Gastrocnemius medialis (tissue), 4 donors: Measurements from ENCODE around the gene CLDN16. TPM values are rescaled to one million over a fixed set of nuclear protein-coding genes. Genes with fewer than 3 reads are reported as not detected.

Experiments
- ATAC-seq, 2 donors: fragments of 150-250 bp; one replicate each; pipeline ENCODE4 v1.9.1; 2016
- DNase-seq, 2 donors: peaks; one replicate each; pipeline ENCODE4 v3.0.0-alpha.2; 2019
- H3K27ac ChIP-seq, 4 donors: fragments of 200-600 bp; sonication (generic); 1 replicate in 1 of 4; 2 replicates in 3 of 4; pipeline ENCODE4 v1.5.1; 2016 to 2018; ENCODE audit warnings: mild to moderate bottlenecking in 2 of 4, moderate library complexity in 1 of 4
- H3K27me3 ChIP-seq, 3 donors: fragments of 200-600 bp; sonication (generic) in 2 of 3; 1 replicate in 1 of 3; 2 replicates in 2 of 3; pipeline versions ENCODE4 v1.5.1 to v1.6.0; 2016 to 2019; ENCODE audit warnings: mild to moderate bottlenecking in 1 of 3, moderate library complexity in 1 of 3
- H3K36me3 ChIP-seq, 2 donors: fragments of 200-600 bp; sonication (generic) in 1 of 2; one replicate each; pipeline ENCODE4 v1.5.1; 2017 to 2018
- H3K4me1 ChIP-seq, 2 donors: fragments of 200-600 bp; sonication (generic) in 1 of 2; one replicate each; pipeline ENCODE4 v1.5.1; 2016 to 2017; ENCODE audit warnings: mild to moderate bottlenecking in 2 of 2
- H3K4me3 ChIP-seq, 4 donors: fragments of 200-600 bp; sonication (generic) in 3 of 4; 1 replicate in 1 of 4; 2 replicates in 3 of 4; pipeline ENCODE4 v1.5.1; 2016 to 2019; ENCODE audit warnings: mild to moderate bottlenecking in 2 of 4
- H3K9me3 ChIP-seq, 3 donors: fragments of 200-600 bp; sonication (generic) in 2 of 3; 1 replicate in 1 of 3; 2 replicates in 2 of 3; pipeline ENCODE4 v1.5.1; 2016 to 2019
- POLR2A ChIP-seq, 2 donors: fragments of 450-650 bp; IDR thresholded peaks; one replicate each; pipeline ENCODE4 v1.6.1; 2017; ENCODE audit warnings: antibody characterized with exemption in 2 of 2, mild to moderate bottlenecking in 2 of 2, moderate library complexity in 2 of 2
- in situ Hi-C, 4 donors: fragments of 200-750 bp; cut with MboI; loops; one replicate each; pipeline versions ENCODE4 v1.15.0 to v1.8.0; 2017; ENCODE audit warnings: low sequenced_read_pairs in 4 of 4
- intact Hi-C: fragments of 100-400 bp; cut with DNase I; formaldehyde crosslinking; loops from one replicate; pipeline ENCODE4 v1.15.1; 2023; ENCODE audit warnings: low total_unique reads
- total RNA-seq, 4 donors: library from RNA; depleted of rRNA; stranded (reverse); fragments of >200 nt; gene quantifications; one replicate each; pipeline versions ENCODE4 v1.1.0 to v1.2.3, GENCODE V29; 2016
- TF ChIP-seq, protein P1 (sequence below), 5 experiments: fragments of 450-650 bp in 3 of 5; fragments of 200-600 bp in 2 of 5; sonication (generic) in 2 of 5; IDR thresholded peaks in 4 of 5; conservative IDR thresholded peaks in 1 of 5; 1 replicate in 4 of 5; 2 replicates in 1 of 5; pipeline ENCODE4 v1.5.1; 2016 to 2019; ENCODE audit warnings: antibody characterized with exemption in 5 of 5, mild to moderate bottlenecking in 3 of 5, moderate library complexity in 3 of 5

The CLDN16 gene
- total RNA-seq, 4 donors from 2014 or later, result not detected

DNA sequence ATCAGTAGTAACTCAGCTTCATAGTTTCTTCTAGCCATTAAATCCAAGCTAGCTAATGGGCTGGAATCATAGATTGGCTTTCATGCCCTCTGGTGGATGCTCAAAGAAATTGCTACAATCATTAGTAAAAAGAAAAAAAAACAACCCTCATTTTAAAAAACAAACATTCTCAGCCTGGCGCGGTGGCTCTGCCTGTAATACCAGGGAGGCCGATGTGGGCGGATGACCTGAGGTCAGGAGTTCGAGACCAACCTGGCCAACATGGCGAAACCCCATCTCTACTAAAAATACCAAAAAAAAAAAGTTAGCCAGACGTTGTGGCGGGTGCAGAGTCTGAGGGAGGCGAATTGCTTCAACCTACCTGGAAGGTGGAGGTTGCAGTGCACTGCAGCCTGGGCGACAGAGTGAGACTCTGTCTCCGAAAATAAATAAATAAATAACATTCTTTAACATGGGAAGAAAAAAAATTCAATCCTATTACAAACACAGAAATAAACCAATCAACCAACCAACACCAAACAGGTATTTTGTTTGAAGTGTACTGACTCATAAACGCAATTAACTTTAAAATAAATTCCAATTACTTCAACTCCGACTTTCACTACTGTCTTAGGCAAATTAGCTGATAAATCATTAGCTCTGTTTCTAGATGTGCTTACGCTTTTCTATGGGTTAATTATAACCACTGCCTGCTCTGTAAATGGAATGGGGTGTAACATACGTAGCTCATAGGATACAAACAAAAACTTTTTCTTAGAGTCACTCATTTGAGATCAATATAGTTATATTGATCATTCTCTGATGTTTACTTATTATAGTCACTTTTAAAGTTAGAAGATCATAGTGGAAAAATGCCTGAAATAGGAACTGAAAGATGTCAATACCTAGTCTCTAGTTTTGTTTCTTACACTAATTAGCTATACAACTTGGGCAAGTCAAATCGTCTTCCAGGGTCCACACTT, 36.8 kb downstream of the CLDN16 start:
- peak overlapping the region in 2 of 4 donors; percentile 7 to 27 for H3K4me3 ChIP-seq
- DNase-seq, result no peak
- peaks cover 0 to 3% of the 10 kb centered on the region in 2 donors for H3K4me1 ChIP-seq
- H3K27me3 ChIP-seq, result no peaks in the 10 kb centered on the region
- intact Hi-C loops (loop anchor here (5.0 kb wide), 1 partner anchor 462 kb away; no protein-coding TSS in a partner anchor), in situ Hi-C loops (no loop called here)
- no peaks in the 10 kb centered on the region for H3K9me3 ChIP-seq
- no peak overlapping the region for H3K27ac ChIP-seq
- peak in 1 of 2 donors; percentile 56 for ATAC-seq
- H3K36me3 ChIP-seq, result no peaks in the 10 kb centered on the region
- TF ChIP-seq, protein P1, sequence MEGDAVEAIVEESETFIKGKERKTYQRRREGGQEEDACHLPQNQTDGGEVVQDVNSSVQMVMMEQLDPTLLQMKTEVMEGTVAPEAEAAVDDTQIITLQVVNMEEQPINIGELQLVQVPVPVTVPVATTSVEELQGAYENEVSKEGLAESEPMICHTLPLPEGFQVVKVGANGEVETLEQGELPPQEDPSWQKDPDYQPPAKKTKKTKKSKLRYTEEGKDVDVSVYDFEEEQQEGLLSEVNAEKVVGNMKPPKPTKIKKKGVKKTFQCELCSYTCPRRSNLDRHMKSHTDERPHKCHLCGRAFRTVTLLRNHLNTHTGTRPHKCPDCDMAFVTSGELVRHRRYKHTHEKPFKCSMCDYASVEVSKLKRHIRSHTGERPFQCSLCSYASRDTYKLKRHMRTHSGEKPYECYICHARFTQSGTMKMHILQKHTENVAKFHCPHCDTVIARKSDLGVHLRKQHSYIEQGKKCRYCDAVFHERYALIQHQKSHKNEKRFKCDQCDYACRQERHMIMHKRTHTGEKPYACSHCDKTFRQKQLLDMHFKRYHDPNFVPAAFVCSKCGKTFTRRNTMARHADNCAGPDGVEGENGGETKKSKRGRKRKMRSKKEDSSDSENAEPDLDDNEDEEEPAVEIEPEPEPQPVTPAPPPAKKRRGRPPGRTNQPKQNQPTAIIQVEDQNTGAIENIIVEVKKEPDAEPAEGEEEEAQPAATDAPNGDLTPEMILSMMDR (IDR thresholded peaks at IDR 0.05 in 4 of 5, conservative IDR thresholded peaks at IDR 0.05 in 1 of 5), result peak; percentile 8 to 57 (median 28)
- TF ChIP-seq POLR2A (IDR thresholded peaks at IDR 0.05), result no peak

DNA sequence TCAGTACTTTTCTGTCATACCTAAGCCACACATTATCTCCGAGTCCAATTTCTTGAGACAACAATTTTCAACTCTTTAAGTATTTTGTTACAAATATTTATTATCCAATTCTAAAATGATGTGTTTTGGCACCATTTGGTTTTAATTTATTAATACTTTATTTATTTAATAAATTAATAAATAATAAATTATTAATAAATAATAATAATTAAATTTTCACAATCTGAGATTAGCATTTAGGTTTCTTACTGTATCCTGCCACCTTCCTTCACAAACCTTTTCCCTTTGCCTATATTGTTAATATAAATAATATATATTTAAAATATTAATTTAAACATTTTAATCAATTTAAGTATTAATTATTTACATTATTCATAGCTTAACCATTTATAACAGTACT, 37.9 kb downstream of the CLDN16 start:
- ATAC-seq (no peak), DNase-seq (no peak)
- H3K27me3 ChIP-seq, result no peaks in the 10 kb centered on the region
- intact Hi-C loops, result loop anchor here (5.0 kb wide), 1 partner anchor 464 kb away; no protein-coding TSS in a partner anchor
- in situ Hi-C loops, result no loop called here
- no peak overlapping the region for H3K27ac ChIP-seq
- no peaks in the 10 kb centered on the region for H3K9me3 ChIP-seq
- peaks cover 0 to 3% of the 10 kb centered on the region in 2 donors for H3K4me1 ChIP-seq
- H3K36me3 ChIP-seq, result no peaks in the 10 kb centered on the region
- no peak for TF ChIP-seq POLR2A (IDR thresholded peaks at IDR 0.05)
- TF ChIP-seq, protein P1 (IDR thresholded peaks at IDR 0.05 in 4 of 5, conservative IDR thresholded peaks at IDR 0.05 in 1 of 5), result no peak
- no peak overlapping the region for H3K4me3 ChIP-seq

- in situ Hi-C loops, result no loop called here
- intact Hi-C loops, result loop anchor here (5.0 kb wide), 1 partner anchor 465 kb away; no protein-coding TSS in a partner anchor
- Histone ChIP-seq H3K27me3 (no peaks in the 10 kb centered on the region), H3K27ac (no peak overlapping the region), H3K9me3 (no peaks in the 10 kb centered on the region), H3K4me3 (no peak overlapping the region), H3K36me3 (no peaks in the 10 kb centered on the region), H3K4me1 (peaks cover 0 to 3% of the 10 kb centered on the region in 2 donors)
- DNase-seq, result no peak
- TF ChIP-seq, protein P1 (IDR thresholded peaks at IDR 0.05 in 4 of 5, conservative IDR thresholded peaks at IDR 0.05 in 1 of 5), result no peak
- TF ChIP-seq POLR2A (IDR thresholded peaks at IDR 0.05), result no peak
- ATAC-seq, result no peak
These were observed 39.0 kb downstream of the CLDN16 start for GRCh38 chr3:190426806-190427507.

- no peak for DNase-seq
- in situ Hi-C loops, result no loop called here
- H3K27me3 ChIP-seq, result no peaks in the 10 kb centered on the region
- no peaks in the 10 kb centered on the region for H3K9me3 ChIP-seq
- no peak overlapping the region for H3K27ac ChIP-seq
- no peaks in the 10 kb centered on the region for H3K36me3 ChIP-seq
- peaks cover 0 to 3% of the 10 kb centered on the region in 2 donors for H3K4me1 ChIP-seq
- no peak overlapping the region for H3K4me3 ChIP-seq
- intact Hi-C loops, result loop anchor here (5.0 kb wide), 1 partner anchor 467 kb away; no protein-coding TSS in a partner anchor
- no peak for ATAC-seq
- TF ChIP-seq, protein P1 (IDR thresholded peaks at IDR 0.05 in 4 of 5, conservative IDR thresholded peaks at IDR 0.05 in 1 of 5), result no peak
- TF ChIP-seq POLR2A (IDR thresholded peaks at IDR 0.05), result no peak
These were observed 41.7 kb downstream of the CLDN16 start for GRCh38 chr3:190429681-190430080.
